GM12878 (cell line): ENCODE results near the gene DDX42. TPM values are rescaled to one million over a fixed set of nuclear protein-coding genes. Genes with fewer than 3 reads are reported as not detected.
"Not testable (repeated sequence)": the region's sequence is repeated elsewhere in the genome, so short reads cannot be mapped to it uniquely, and the experiment has no call there.

Experiments used
- ATAC-seq: fragments of 200-7000 bp; cut with Tn5 transposase; 3 replicates; pipeline ENCODE4 v1.9.1; 2020; ENCODE audit warnings: mild to moderate bottlenecking, moderate library complexity
- BruUV-seq: library from RNA; stranded (reverse); fragments of 400-500 nt; replicated peaks from 2 replicates; lab custom pipeline; 2021; lab: Mats Ljungman, UMichigan
- CTCF ChIA-PET: fragments of 300-600 bp; sonication (Branson Sonifier 250); formaldehyde crosslinking; extraction: SDS; loops from one replicate; lab custom pipeline; 2021; ENCODE audit warnings: inconsistent platforms; lab: Yijun Ruan, JAX
- POLR2A ChIA-PET: fragments of 350-600 bp; formaldehyde crosslinking; extraction: SDS; loops from one replicate; lab custom pipeline; 2021; ENCODE audit warnings: inconsistent platforms; lab: Charles Lee
- RAD21 ChIA-PET: fragments of 300-600 bp; sonication (Branson Sonifier 250); formaldehyde crosslinking; loops from one replicate; lab custom pipeline; 2023; ENCODE audit warnings: antibody characterized with exemption; ENCODE audit not compliant: unreplicated experiment; lab: Charles Lee
- SMC1A ChIA-PET: fragments of 300-600 bp; sonication (Branson Sonifier 250); formaldehyde crosslinking; loops from one replicate; lab custom pipeline; 2023; ENCODE audit not compliant: unreplicated experiment, uncharacterized antibody; lab: Charles Lee
- DNase-seq: peaks from one replicate; pipeline ENCODE4 v3.0.0-alpha.2; 2011; ENCODE audit warnings: low read depth, low spot score
- FAIRE-seq: peaks from 3 replicates; lab custom pipeline; 2011; peaks lifted over from hg19 to GRCh38; lab: Jason Lieb, UNC
- H2AFZ ChIP-seq: 2 replicates; pipeline ENCODE4 v1.6.0; 2011; ENCODE audit warnings: low read depth, low read length, control low read depth; ENCODE audit not compliant: control insufficient read depth
- H3K27ac ChIP-seq: 2 replicates; pipeline ENCODE4 v1.5.1; 2011; ENCODE audit warnings: control low read depth; ENCODE audit not compliant: control insufficient read depth, insufficient read depth
- H3K27me3 ChIP-seq, 2 experiments: replicated peaks in 1 of 2; 2 replicates each; pipeline versions ENCODE4 v1.6.0 to v1.6.1; 2011; ENCODE audit warnings: low read length in 1 of 2; ENCODE audit not compliant: control insufficient read depth in 2 of 2, insufficient read depth in 2 of 2
- H3K36me3 ChIP-seq, 2 experiments: 2 replicates each; pipeline ENCODE4 v1.5.1; 2011; ENCODE audit warnings: low read length in 1 of 2; ENCODE audit not compliant: control insufficient read depth in 2 of 2, insufficient read depth in 2 of 2
- H3K4me1 ChIP-seq: 2 replicates; pipeline ENCODE4 v1.6.1; 2011; ENCODE audit warnings: mild to moderate bottlenecking, low read length, moderate library complexity, mixed read lengths; ENCODE audit not compliant: control insufficient read depth, insufficient read depth
- H3K4me2 ChIP-seq: 2 replicates; pipeline ENCODE4 v1.6.0; 2011; ENCODE audit warnings: control low read depth; ENCODE audit not compliant: control insufficient read depth, insufficient read depth
- H3K4me3 ChIP-seq: fragments of 200-600 bp; sonication (generic); 2 replicates; pipeline ENCODE4 v1.5.1; 2016
- H3K79me2 ChIP-seq: 2 replicates; pipeline ENCODE4 v1.6.0; 2011; ENCODE audit warnings: low read length; ENCODE audit not compliant: control insufficient read depth, insufficient read depth
- H3K9ac ChIP-seq: 2 replicates; pipeline ENCODE4 v1.8.0; 2011; ENCODE audit warnings: low read length, control low read depth, mixed read lengths; ENCODE audit not compliant: control insufficient read depth, insufficient read depth
- H3K9me3 ChIP-seq: replicated peaks from 3 replicates; pipeline ENCODE4 v1.5.1; 2011; ENCODE audit warnings: mild to moderate bottlenecking, low read length; ENCODE audit not compliant: control insufficient read depth, insufficient read depth
- H4K20me1 ChIP-seq: 2 replicates; pipeline ENCODE4 v1.6.0; 2011; ENCODE audit not compliant: control insufficient read depth, insufficient read depth
- CHD4 ChIP-seq: fragments of 200-600 bp; sonication (generic); IDR thresholded peaks from 2 replicates; pipeline ENCODE4 v1.6.1; 2016; ENCODE audit warnings: mild to moderate bottlenecking
- IKZF2 ChIP-seq, 2 experiments: fragments of 450-650 bp; IDR thresholded peaks; 2 replicates each; pipeline ENCODE4 v1.6.1; 2017; ENCODE audit warnings: mild to moderate bottlenecking in 2 of 2, moderate library complexity in 2 of 2
- KDM1A ChIP-seq: fragments of 200-600 bp; sonication (generic); IDR thresholded peaks from 2 replicates; pipeline ENCODE4 v1.6.1; 2016; ENCODE audit warnings: borderline replicate concordance
- MEF2B ChIP-seq: fragments of 450-650 bp; IDR thresholded peaks from 2 replicates; pipeline ENCODE4 v1.6.1; 2018; ENCODE audit warnings: mild to moderate bottlenecking, moderate library complexity; ENCODE audit not compliant: partially characterized antibody, poor library complexity, severe bottlenecking
- MTA2 ChIP-seq: fragments of 450-650 bp; IDR thresholded peaks from 2 replicates; pipeline ENCODE4 v1.6.1; 2016; ENCODE audit warnings: low read depth, mild to moderate bottlenecking, moderate library complexity
- NBN ChIP-seq: fragments of 450-650 bp; IDR thresholded peaks from 2 replicates; pipeline ENCODE4 v1.6.1; 2016
- PML ChIP-seq: IDR thresholded peaks from 2 replicates; pipeline ENCODE4 v1.6.1; 2012; ENCODE audit warnings: low read length, inconsistent platforms
- POLR2AphosphoS5 ChIP-seq: IDR thresholded peaks from 2 replicates; pipeline ENCODE4 v1.6.1; 2011; ENCODE audit warnings: mild to moderate bottlenecking, low read length, inconsistent platforms
- TCF12 ChIP-seq: IDR thresholded peaks from 2 replicates; pipeline ENCODE4 v1.6.1; 2011; ENCODE audit warnings: low read depth, mild to moderate bottlenecking, low read length
- YY1 ChIP-seq: IDR thresholded peaks from 2 replicates; pipeline ENCODE4 v1.6.1; 2011; ENCODE audit warnings: low read depth, mild to moderate bottlenecking, low read length
- ZNF217 ChIP-seq: fragments of 450-650 bp; IDR thresholded peaks from 2 replicates; pipeline ENCODE4 v1.6.1; 2017; ENCODE audit warnings: antibody characterized with exemption, mild to moderate bottlenecking
- ZNF384 ChIP-seq: IDR thresholded peaks from 2 replicates; pipeline ENCODE4 v1.6.1; 2012; ENCODE audit warnings: low read depth, mild to moderate bottlenecking, low read length, improper control_type of control experiment, borderline replicate concordance
- whole genome bisulfite sequencing: methylation state at CpG from one replicate; pipeline ENCODE4 v1.1.6; 2016; ENCODE audit warnings: low lambda C conversion rate; ENCODE audit not compliant: insufficient replicate concordance, insufficient coverage; ENCODE audit errors: missing lambda C conversion rate; 5-methylcytosine and 5-hydroxymethylcytosine counted together
- in situ Hi-C: fragments of 300-500 bp; cut with MboI; formaldehyde crosslinking; loops from 9 replicates; pipeline ENCODE4 v1.14.3; 2018; ENCODE audit warnings: mixed read lengths
- intact Hi-C: fragments of 100-400 bp; cut with micrococcal nuclease; formaldehyde crosslinking; loops from one replicate; pipeline ENCODE4 v1.14.2; 2022; ENCODE audit not compliant: unreplicated experiment
- polyA plus RNA-seq, 11 experiments: library from polyadenylated mRNA; depleted of rRNA in 4 of 11; unstranded in 6 of 11; stranded (reverse) in 5 of 11; fragments of >200 nt; fragmentation: Nextera tagmentation in 4 of 11; fragmentation: Illumina TruSeq in 1 of 11; extraction: Ambion mirVana in 4 of 11; extraction: Trizol in 1 of 11; gene quantifications; 1 replicate in 1 of 11; 2 replicates in 10 of 11; pipeline versions ENCODE4 v1.2.1 to v1.2.3, GENCODE V29; 2011 to 2016; ENCODE audit warnings: inconsistent platforms in 2 of 11, missing spikeins in 2 of 11, low read depth in 1 of 11
- total RNA-seq, 4 experiments: library from RNA; depleted of rRNA in 3 of 4; stranded (reverse); fragments of >200 nt in 3 of 4; fragmentation: Illumina TruSeq in 1 of 4; extraction: Trizol in 1 of 4; gene quantifications; 2 replicates each; pipeline versions ENCODE4 v1.2.1 to v1.2.3, GENCODE V29; 2013 to 2021
- TF ChIP-seq, protein P1 (sequence below): fragments of 450-650 bp; IDR thresholded peaks from 2 replicates; pipeline ENCODE4 v1.6.1; 2018; ENCODE audit warnings: mild to moderate bottlenecking, low read depth, moderate library complexity; ENCODE audit not compliant: partially characterized antibody
- TF ChIP-seq, protein P2 (sequence below): fragments of 450-650 bp; IDR thresholded peaks from 2 replicates; pipeline ENCODE4 v1.6.1; 2016; ENCODE audit warnings: mild to moderate bottlenecking, moderate library complexity, borderline replicate concordance
- TF ChIP-seq, protein P3 (sequence below): fragments of 450-650 bp; IDR thresholded peaks from 2 replicates; pipeline ENCODE4 v1.6.1; 2016; ENCODE audit warnings: mild to moderate bottlenecking

Gene DDX42
- total and polyA plus RNA-seq, 10 of the 15 experiments (the other 5 are each of a cell fraction or from before 2014, with no cell fraction given), result 14.6 to 147 (median 65.3) TPM

DNA sequence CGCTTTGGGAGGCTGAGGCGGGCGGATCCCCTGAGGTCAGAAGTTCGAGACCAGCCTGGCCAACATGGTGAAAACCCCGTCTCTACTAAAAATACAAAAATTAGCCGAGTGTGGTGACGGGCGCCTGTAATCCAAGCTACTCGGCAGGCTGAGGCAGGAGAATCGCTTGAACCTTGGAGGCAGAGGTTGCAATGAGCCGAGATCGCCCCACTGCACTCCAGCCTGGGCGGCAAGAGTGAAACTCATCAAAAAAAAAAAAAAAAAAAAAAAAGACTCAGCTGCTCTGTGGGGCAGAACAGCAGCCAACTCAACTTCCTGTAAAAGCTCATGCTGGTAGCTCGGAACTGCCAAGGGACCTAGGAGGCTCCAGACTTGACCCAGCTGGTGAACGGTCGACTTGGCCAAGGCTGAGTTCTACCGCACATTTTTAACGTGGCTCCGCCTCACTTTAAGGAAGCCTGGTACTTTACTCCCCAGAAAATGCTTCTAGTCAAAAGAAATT lies 69.5 kb downstream of the DDX42 start:
- intact Hi-C loops, result loop anchor here (2.0 to 5.0 kb wide), 3 partner anchors 71 to 146 kb away; partner anchors contain the start of genes CCDC47, DDX42 and STRADA
- peak overlapping the region; percentile 84 for H2AFZ ChIP-seq
- peak in 1 of 2 experiments; percentile 17; a peak in 1 of 4 replicates for TF ChIP-seq IKZF2 (IDR thresholded peaks at IDR 0.05)
- TF ChIP-seq NBN, result peak; percentile 36; the same call in 1 of the 2 replicates
- TF ChIP-seq MTA2, result peak; percentile 49
- 0 out of 2 replicates have a peak, but pooled peaks have one; percentile 1 for TF ChIP-seq YY1
- TF ChIP-seq, protein P1, sequence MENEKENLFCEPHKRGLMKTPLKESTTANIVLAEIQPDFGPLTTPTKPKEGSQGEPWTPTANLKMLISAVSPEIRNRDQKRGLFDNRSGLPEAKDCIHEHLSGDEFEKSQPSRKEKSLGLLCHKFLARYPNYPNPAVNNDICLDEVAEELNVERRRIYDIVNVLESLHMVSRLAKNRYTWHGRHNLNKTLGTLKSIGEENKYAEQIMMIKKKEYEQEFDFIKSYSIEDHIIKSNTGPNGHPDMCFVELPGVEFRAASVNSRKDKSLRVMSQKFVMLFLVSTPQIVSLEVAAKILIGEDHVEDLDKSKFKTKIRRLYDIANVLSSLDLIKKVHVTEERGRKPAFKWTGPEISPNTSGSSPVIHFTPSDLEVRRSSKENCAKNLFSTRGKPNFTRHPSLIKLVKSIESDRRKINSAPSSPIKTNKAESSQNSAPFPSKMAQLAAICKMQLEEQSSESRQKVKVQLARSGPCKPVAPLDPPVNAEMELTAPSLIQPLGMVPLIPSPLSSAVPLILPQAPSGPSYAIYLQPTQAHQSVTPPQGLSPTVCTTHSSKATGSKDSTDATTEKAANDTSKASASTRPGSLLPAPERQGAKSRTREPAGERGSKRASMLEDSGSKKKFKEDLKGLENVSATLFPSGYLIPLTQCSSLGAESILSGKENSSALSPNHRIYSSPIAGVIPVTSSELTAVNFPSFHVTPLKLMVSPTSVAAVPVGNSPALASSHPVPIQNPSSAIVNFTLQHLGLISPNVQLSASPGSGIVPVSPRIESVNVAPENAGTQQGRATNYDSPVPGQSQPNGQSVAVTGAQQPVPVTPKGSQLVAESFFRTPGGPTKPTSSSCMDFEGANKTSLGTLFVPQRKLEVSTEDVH, result peak; percentile 25
- TF ChIP-seq, protein P2, sequence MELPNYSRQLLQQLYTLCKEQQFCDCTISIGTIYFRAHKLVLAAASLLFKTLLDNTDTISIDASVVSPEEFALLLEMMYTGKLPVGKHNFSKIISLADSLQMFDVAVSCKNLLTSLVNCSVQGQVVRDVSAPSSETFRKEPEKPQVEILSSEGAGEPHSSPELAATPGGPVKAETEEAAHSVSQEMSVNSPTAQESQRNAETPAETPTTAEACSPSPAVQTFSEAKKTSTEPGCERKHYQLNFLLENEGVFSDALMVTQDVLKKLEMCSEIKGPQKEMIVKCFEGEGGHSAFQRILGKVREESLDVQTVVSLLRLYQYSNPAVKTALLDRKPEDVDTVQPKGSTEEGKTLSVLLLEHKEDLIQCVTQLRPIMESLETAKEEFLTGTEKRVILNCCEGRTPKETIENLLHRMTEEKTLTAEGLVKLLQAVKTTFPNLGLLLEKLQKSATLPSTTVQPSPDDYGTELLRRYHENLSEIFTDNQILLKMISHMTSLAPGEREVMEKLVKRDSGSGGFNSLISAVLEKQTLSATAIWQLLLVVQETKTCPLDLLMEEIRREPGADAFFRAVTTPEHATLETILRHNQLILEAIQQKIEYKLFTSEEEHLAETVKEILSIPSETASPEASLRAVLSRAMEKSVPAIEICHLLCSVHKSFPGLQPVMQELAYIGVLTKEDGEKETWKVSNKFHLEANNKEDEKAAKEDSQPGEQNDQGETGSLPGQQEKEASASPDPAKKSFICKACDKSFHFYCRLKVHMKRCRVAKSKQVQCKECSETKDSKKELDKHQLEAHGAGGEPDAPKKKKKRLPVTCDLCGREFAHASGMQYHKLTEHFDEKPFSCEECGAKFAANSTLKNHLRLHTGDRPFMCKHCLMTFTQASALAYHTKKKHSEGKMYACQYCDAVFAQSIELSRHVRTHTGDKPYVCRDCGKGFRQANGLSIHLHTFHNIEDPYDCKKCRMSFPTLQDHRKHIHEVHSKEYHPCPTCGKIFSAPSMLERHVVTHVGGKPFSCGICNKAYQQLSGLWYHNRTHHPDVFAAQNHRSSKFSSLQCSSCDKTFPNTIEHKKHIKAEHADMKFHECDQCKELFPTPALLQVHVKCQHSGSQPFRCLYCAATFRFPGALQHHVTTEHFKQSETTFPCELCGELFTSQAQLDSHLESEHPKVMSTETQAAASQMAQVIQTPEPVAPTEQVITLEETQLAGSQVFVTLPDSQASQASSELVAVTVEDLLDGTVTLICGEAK, result 0 out of 2 replicates have a peak, but pooled peaks have one; percentile 2
- TF ChIP-seq PML, result peak; percentile 54; the same call in 1 of the 2 replicates
- peak; percentile 7 for TF ChIP-seq MEF2B
- TF ChIP-seq, protein P3, sequence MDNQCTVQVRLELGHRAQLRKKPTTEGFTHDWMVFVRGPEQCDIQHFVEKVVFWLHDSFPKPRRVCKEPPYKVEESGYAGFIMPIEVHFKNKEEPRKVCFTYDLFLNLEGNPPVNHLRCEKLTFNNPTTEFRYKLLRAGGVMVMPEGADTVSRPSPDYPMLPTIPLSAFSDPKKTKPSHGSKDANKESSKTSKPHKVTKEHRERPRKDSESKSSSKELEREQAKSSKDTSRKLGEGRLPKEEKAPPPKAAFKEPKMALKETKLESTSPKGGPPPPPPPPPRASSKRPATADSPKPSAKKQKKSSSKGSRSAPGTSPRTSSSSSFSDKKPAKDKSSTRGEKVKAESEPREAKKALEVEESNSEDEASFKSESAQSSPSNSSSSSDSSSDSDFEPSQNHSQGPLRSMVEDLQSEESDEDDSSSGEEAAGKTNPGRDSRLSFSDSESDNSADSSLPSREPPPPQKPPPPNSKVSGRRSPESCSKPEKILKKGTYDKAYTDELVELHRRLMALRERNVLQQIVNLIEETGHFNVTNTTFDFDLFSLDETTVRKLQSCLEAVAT, result peak; percentile 45; the same call in 1 of the 2 replicates
- peak; percentile 68 for TF ChIP-seq POLR2AphosphoS5
- peak; percentile 52; the same call in 1 of the 2 replicates for TF ChIP-seq TCF12
- TF ChIP-seq KDM1A, result 0 out of 2 replicates have a peak, but pooled peaks have one; percentile 30
- peak; percentile 94 for TF ChIP-seq ZNF217
- peak; percentile 87 for TF ChIP-seq ZNF384
- TF ChIP-seq CHD4, result peak; percentile 90; the same call in 1 of the 2 replicates

More for the DNA sequence above, 69.5 kb downstream of the DDX42 start:
- H3K27me3 ChIP-seq, H3K9me3 ChIP-seq, H3K36me3 ChIP-seq, H4K20me1 ChIP-seq: not testable (repeated sequence)
- ATAC-seq (peak; percentile 59), FAIRE-seq (peak; percentile 23), DNase-seq (peak; percentile 53)
- Histone ChIP-seq H3K9ac (peak overlapping the region; percentile 83), H3K27ac (peak overlapping the region; percentile 80), H3K79me2 (peaks cover 41% of the 10 kb centered on the region), H3K4me2 (peak overlapping the region; percentile 86), H3K4me3 (peak overlapping the region; percentile 86), H3K4me1 (peaks cover 22% of the 10 kb centered on the region)
- in situ Hi-C loops, result loop anchor here (10.0 to 25.0 kb wide), 2 partner anchors 406 to 661 kb away; partner anchors contain the start of genes CEP95, CYB561 and DDX5
- WGBS, result 1% methylated on average over 18 of the region's 19 CpGs
- ChIA-PET SMC1A (interaction anchor here (0.5 to 2.0 kb wide), 4 partner anchors 15 to 286 kb away, joined by 3 to 8 read pairs (median 4); no protein-coding TSS in a partner anchor), POLR2A (interaction anchor here (0.6 to 3.5 kb wide), 27 partner anchors 9 to 1074 kb away, joined by 3 to 24 read pairs (median 4); partner anchors contain the start of genes CCDC47, DDX42, FTSJ3 and MAP3K3), CTCF (interaction anchor here (0.6 to 7.0 kb wide), 11 partner anchors 13 to 414 kb away, joined by 3 to 51 read pairs (median 4); no protein-coding TSS in a partner anchor), RAD21 (interaction anchor here (0.6 to 1.2 kb wide), 6 partner anchors 85 to 231 kb away, joined by 3 to 8 read pairs (median 4); partner anchors contain the start of gene MAP3K3)
- TSS peak; percentile 95 for BruUV-seq
